H1 (cell line): Measurements from ENCODE around the gene CRCP. TPM values are rescaled to one million over a fixed set of nuclear protein-coding genes. Genes with fewer than 3 reads are reported as not detected.
"Not testable (repeated sequence)": the region's sequence is repeated elsewhere in the genome, so short reads cannot be mapped to it uniquely, and the experiment has no call there.

Experiments used
- CTCF ChIA-PET: fragments of 300-600 bp; sonication (Branson Sonifier 250); formaldehyde crosslinking; loops from one replicate; lab custom pipeline; 2021; ENCODE audit not compliant: partially characterized antibody; lab: Charles Lee
- POLR2A ChIA-PET: fragments of 300-600 bp; sonication (Branson Sonifier 250); formaldehyde crosslinking; loops from one replicate; lab custom pipeline; 2021; ENCODE audit warnings: inconsistent platforms; ENCODE audit not compliant: partially characterized antibody; lab: Charles Lee
- DNase-seq, 2 experiments: peaks; one replicate each; pipeline versions ENCODE4 v3.0.0 to v3.0.0-alpha.2; 2010 to 2022; ENCODE audit warnings: low spot score in 2 of 2, low read depth in 1 of 2, mixed read lengths in 1 of 2
- FAIRE-seq: peaks from 2 replicates; lab custom pipeline; 2011; peaks lifted over from hg19 to GRCh38; lab: Jason Lieb, UNC
- H2AFZ ChIP-seq: 2 replicates; pipeline ENCODE4 v1.8.1; 2012; ENCODE audit warnings: low read length, inconsistent platforms
- H2AK5ac ChIP-seq: 2 replicates; pipeline ENCODE4 v1.6.1; 2013; ENCODE audit warnings: low read depth, low read length
- H2BK120ac ChIP-seq: replicated peaks from 2 replicates; pipeline ENCODE3; 2013; ENCODE audit warnings: low read depth, low read length, inconsistent platforms
- H2BK12ac ChIP-seq: 2 replicates; pipeline ENCODE4 v1.6.1; 2013; ENCODE audit warnings: low read depth, low read length
- H2BK15ac ChIP-seq: 2 replicates; pipeline ENCODE4 v1.6.1; 2013; ENCODE audit warnings: low read length
- H2BK20ac ChIP-seq: 2 replicates; pipeline ENCODE4 v1.6.1; 2013; ENCODE audit warnings: low read length
- H2BK5ac ChIP-seq: 2 replicates; pipeline ENCODE4 v1.6.1; 2013; ENCODE audit warnings: low read depth, low read length
- H3K14ac ChIP-seq: 2 replicates; pipeline ENCODE4 v1.6.1; 2013; ENCODE audit warnings: inconsistent platforms; ENCODE audit not compliant: insufficient read length
- H3K18ac ChIP-seq: 2 replicates; pipeline ENCODE4 v1.6.1; 2013; ENCODE audit warnings: low read length; ENCODE audit errors: extremely low read depth
- H3K23ac ChIP-seq: 2 replicates; pipeline ENCODE4 v1.6.1; 2013; ENCODE audit warnings: inconsistent platforms; ENCODE audit not compliant: insufficient read length
- H3K23me2 ChIP-seq: 2 replicates; pipeline ENCODE4 v1.6.1; 2013; ENCODE audit warnings: low read depth, low read length
- H3K27ac ChIP-seq: 2 replicates; pipeline ENCODE4 v1.6.1; 2011; ENCODE audit warnings: low read depth, low read length, inconsistent platforms
- H3K27me3 ChIP-seq, 4 experiments: replicated peaks in 1 of 4; 1 replicate in 1 of 4; 2 replicates in 3 of 4; pipeline versions ENCODE4 v1.6.1 to v1.8.1; 2011 to 2013; ENCODE audit warnings: low read length in 3 of 4, mild to moderate bottlenecking in 3 of 4, inconsistent platforms in 2 of 4, mixed read lengths in 2 of 4, moderate library complexity in 1 of 4; ENCODE audit not compliant: control insufficient read depth in 3 of 4, insufficient read depth in 3 of 4; ENCODE audit errors: extremely low read depth in 1 of 4
- H3K36me3 ChIP-seq, 4 experiments: 2 replicates each; pipeline versions ENCODE4 v1.6.1 to v1.8.1; 2011 to 2013; ENCODE audit warnings: mild to moderate bottlenecking in 4 of 4, low read length in 3 of 4, moderate library complexity in 2 of 4, control low read depth in 1 of 4, inconsistent platforms in 1 of 4; ENCODE audit not compliant: insufficient read depth in 4 of 4, control insufficient read depth in 2 of 4
- H3K4ac ChIP-seq: replicated peaks from 2 replicates; pipeline ENCODE3; 2013; ENCODE audit warnings: low read length, low read depth, mixed read lengths, inconsistent platforms; ENCODE audit not compliant: insufficient read length
- H3K4me1 ChIP-seq, 4 experiments: replicated peaks in 1 of 4; 1 replicate in 1 of 4; 2 replicates in 3 of 4; pipeline versions ENCODE4 v1.6.1 to v1.8.1; 2011 to 2013; ENCODE audit warnings: low read length in 3 of 4, inconsistent platforms in 2 of 4, mixed read lengths in 1 of 4; ENCODE audit not compliant: insufficient read depth in 4 of 4, control insufficient read depth in 3 of 4
- H3K4me2 ChIP-seq, 2 experiments: 2 replicates each; pipeline versions ENCODE4 v1.6.1 to v1.8.1; 2011 to 2013; ENCODE audit warnings: low read depth in 2 of 2, low read length in 2 of 2, control low read depth in 1 of 2, inconsistent platforms in 1 of 2, mild to moderate bottlenecking in 1 of 2; ENCODE audit not compliant: insufficient read depth in 1 of 2
- H3K4me3 ChIP-seq, 4 experiments: fragments of 200-600, 300-600 bp in 1 of 4; sonication (generic), shearing (Covaris generic), sonication (Bioruptor Twin) in 1 of 4; 2 replicates each; pipeline versions ENCODE4 v1.5.1 to v1.8.1; 2011 to 2016; ENCODE audit warnings: low read length in 4 of 4, low read depth in 3 of 4, control low read depth in 2 of 4, inconsistent platforms in 2 of 4, mild to moderate bottlenecking in 2 of 4, mixed read lengths in 1 of 4, moderate library complexity in 1 of 4; ENCODE audit not compliant: insufficient read depth in 2 of 4; ENCODE audit errors: extremely low read depth in 1 of 4
- H3K56ac ChIP-seq: replicated peaks from 2 replicates; pipeline ENCODE3; 2013; ENCODE audit warnings: low read depth, mild to moderate bottlenecking, mixed read lengths, low read length, inconsistent platforms; ENCODE audit not compliant: insufficient read length
- H3K79me1 ChIP-seq: 2 replicates; pipeline ENCODE4 v1.6.1; 2013; ENCODE audit warnings: low read depth, low read length, control low read depth
- H3K79me2 ChIP-seq, 2 experiments: 2 replicates each; pipeline versions ENCODE4 v1.6.1 to v1.8.1; 2012 to 2013; ENCODE audit warnings: low read length in 2 of 2, mild to moderate bottlenecking in 2 of 2, inconsistent platforms in 1 of 2; ENCODE audit not compliant: insufficient read depth in 2 of 2, control insufficient read depth in 1 of 2
- H3K9ac ChIP-seq, 4 experiments: replicated peaks in 1 of 4; 1 replicate in 1 of 4; 2 replicates in 3 of 4; pipeline versions ENCODE4 v1.6.1 to v1.8.1; 2011 to 2013; ENCODE audit warnings: low read depth in 3 of 4, low read length in 3 of 4, control low read depth in 2 of 4, mild to moderate bottlenecking in 2 of 4, moderate library complexity in 2 of 4, inconsistent platforms in 1 of 4; ENCODE audit errors: extremely low read depth in 1 of 4
- H3K9me3 ChIP-seq, 2 experiments: 2 replicates each; pipeline versions ENCODE4 v1.6.1 to v1.8.1; 2012 to 2013; ENCODE audit warnings: mild to moderate bottlenecking in 2 of 2, moderate library complexity in 2 of 2, control low read depth in 1 of 2, inconsistent platforms in 1 of 2, low read depth in 1 of 2, low read length in 1 of 2, mixed read lengths in 1 of 2; ENCODE audit not compliant: insufficient read depth in 2 of 2
- H4K20me1 ChIP-seq, 2 experiments: replicated peaks in 1 of 2; 2 replicates each; pipeline versions ENCODE3 to v1.8.1; 2011 to 2013; ENCODE audit warnings: inconsistent platforms in 2 of 2, low read length in 2 of 2, mild to moderate bottlenecking in 1 of 2; ENCODE audit not compliant: insufficient read depth in 2 of 2, control insufficient read depth in 1 of 2
- H4K5ac ChIP-seq: 2 replicates; pipeline ENCODE4 v1.6.1; 2013; ENCODE audit warnings: low read length, low read depth, mixed read lengths, inconsistent platforms; ENCODE audit not compliant: insufficient read length
- H4K8ac ChIP-seq: 2 replicates; pipeline ENCODE4 v1.8.0; 2013; ENCODE audit warnings: mild to moderate bottlenecking, moderate library complexity, low read length, inconsistent platforms; ENCODE audit not compliant: insufficient read depth; ENCODE audit errors: extremely low read depth
- H4K91ac ChIP-seq: replicated peaks from 2 replicates; pipeline ENCODE3; 2013; ENCODE audit warnings: low read length, mixed read lengths, inconsistent platforms; ENCODE audit not compliant: insufficient read length
- BRCA1 ChIP-seq: IDR thresholded peaks from 2 replicates; pipeline ENCODE4 v1.6.1; 2012; ENCODE audit warnings: low read depth, low read length, improper control_type of control experiment
- HDAC2 ChIP-seq, 2 experiments: fragments of 300-600 bp in 1 of 2; sonication (generic) in 1 of 2; IDR thresholded peaks; 2 replicates each; pipeline ENCODE4 v1.6.1; 2011 to 2012; ENCODE audit warnings: low read depth in 2 of 2, low read length in 2 of 2, mild to moderate bottlenecking in 2 of 2, moderate library complexity in 2 of 2, borderline replicate concordance in 1 of 2, inconsistent platforms in 1 of 2
- KDM5A ChIP-seq: fragments of 200-600 bp; IDR thresholded peaks from 2 replicates; pipeline ENCODE4 v1.7.1; 2012; ENCODE audit warnings: mild to moderate bottlenecking, low read length, inconsistent platforms, mixed read lengths
- POLR2AphosphoS5 ChIP-seq: IDR thresholded peaks from 2 replicates; pipeline ENCODE4 v1.6.1; 2011; ENCODE audit warnings: low read depth, low read length
- WGBS, 2 experiments: shearing (Covaris generic) in 1 of 2; methylation state at CpG; one replicate each; pipeline versions ENCODE4 v1.1.6 to v1.1.7; 2013 to 2015; ENCODE audit warnings: low lambda C conversion rate in 2 of 2, mixed read lengths in 2 of 2, inconsistent platforms in 1 of 2, low coverage in 1 of 2, missing lambda C conversion rate in 1 of 2; ENCODE audit not compliant: insufficient replicate concordance in 2 of 2, insufficient coverage in 1 of 2, insufficient read length in 1 of 2; ENCODE audit errors: extremely low coverage in 1 of 2, missing lambda C conversion rate in 1 of 2; 5-methylcytosine and 5-hydroxymethylcytosine counted together
- polyA plus RNA-seq, 7 experiments: library from polyadenylated mRNA; depleted of rRNA in 3 of 7; stranded (reverse) in 5 of 7; unstranded in 2 of 7; fragments of >200 nt in 5 of 7; fragments of 200-250 nt in 2 of 7; gene quantifications; 1 replicate in 5 of 7; 2 replicates in 1 of 7; 4 replicates in 1 of 7; pipeline versions ENCODE4 v1.2.1 to v1.2.3, GENCODE V29; 2011 to 2013; ENCODE audit warnings: missing spikeins in 2 of 7, mixed read lengths in 2 of 7
- total RNA-seq: library from RNA; stranded (reverse); fragmentation: NEBNext Ultra II Directional; extraction: Animal tissue kit (Norgen Biotek cat#: 25700); gene quantifications from 2 replicates; pipeline ENCODE4 v1.2.1, GENCODE V29; 2021

The CRCP gene
- total and polyA plus RNA-seq, 2 of the 8 experiments (the other 6 are each of a cell fraction or from before 2014, with no cell fraction given), result 15.0 to 29.3 TPM

DNA sequence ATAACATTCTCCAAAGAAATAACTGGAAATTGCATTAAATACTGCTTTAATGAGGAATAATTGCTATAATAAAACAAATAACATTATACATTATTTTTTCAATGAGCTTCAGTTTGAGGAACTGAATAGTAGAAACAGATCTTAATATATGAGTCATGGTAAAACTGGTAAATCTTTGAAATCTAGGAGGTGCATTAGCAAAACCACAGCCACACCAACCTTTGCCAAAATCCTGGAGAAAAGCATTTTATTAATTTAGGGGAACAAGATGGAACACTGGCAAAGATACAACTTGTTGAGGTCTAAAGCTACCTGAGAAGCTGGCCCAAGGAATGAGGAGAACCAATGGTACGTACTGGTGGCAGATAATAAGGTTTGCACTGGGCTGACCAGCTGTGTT lies 44.4 kb upstream of the CRCP start (continued):
- TF ChIP-seq BRCA1 (no peak), POLR2AphosphoS5 (no peak), KDM5A (no peak), HDAC2 (IDR thresholded peaks at IDR 0.05; ENCODE audit: borderline replicate concordance in 1 of 2, low read depth in 2 of 2, low read length in 2 of 2) (no peak)

GRCh38 chr7:66072208-66072607 lies 42.4 kb upstream of the CRCP start:
- H3K23me2 ChIP-seq, H4K8ac ChIP-seq, H3K56ac ChIP-seq, H3K23ac ChIP-seq, H2AFZ ChIP-seq, H3K9me3 ChIP-seq, FAIRE-seq, H3K4me1 ChIP-seq, H3K27ac ChIP-seq, H2BK15ac ChIP-seq, H3K27me3 ChIP-seq, H2BK12ac ChIP-seq, H3K4me2 ChIP-seq, H3K4ac ChIP-seq, H4K20me1 ChIP-seq, H2BK20ac ChIP-seq, H3K9ac ChIP-seq, H4K5ac ChIP-seq, H3K4me3 ChIP-seq, H2AK5ac ChIP-seq, DNase-seq, H3K79me1 ChIP-seq, H2BK120ac ChIP-seq, H3K14ac ChIP-seq, H3K79me2 ChIP-seq, H3K36me3 ChIP-seq, H3K18ac ChIP-seq, POLR2A ChIA-PET, H4K91ac ChIP-seq, H2BK5ac ChIP-seq: not testable (repeated sequence)
- WGBS, 2 experiments, result 84% methylated on average over 7 of the region's 7 CpGs; no CpG with 5 or more reads in 1 of the 2 experiments
- CTCF ChIA-PET, result interaction anchor here (1.5 kb wide), 1 partner anchor 9 kb away, joined by 4 read pairs; no protein-coding TSS in a partner anchor
